SK-N-MC (cell line): ENCODE results near the gene MUS81.
"Not testable (repeated sequence)": the region's sequence is repeated elsewhere in the genome, so short reads cannot be mapped to it uniquely, and the experiment has no call there.

Experiments
- DNase-seq: peaks from one replicate; pipeline ENCODE4 v3.0.0-alpha.2; 2011; ENCODE audit warnings: low read depth, low spot score
- H3K27ac ChIP-seq: fragments of 200-600 bp; sonication (generic); 2 replicates; pipeline ENCODE4 v1.5.1; 2016; ENCODE audit warnings: mixed run types
- H3K36me3 ChIP-seq: fragments of 200-600 bp; sonication (generic); 2 replicates; pipeline ENCODE4 v1.6.1; 2017; ENCODE audit warnings: antibody characterized with exemption, low read length, mixed read lengths; ENCODE audit not compliant: insufficient read depth
- H3K4me3 ChIP-seq: fragments of 200-600 bp; sonication (generic); 2 replicates; pipeline ENCODE4 v1.5.1; 2016
- H3K9ac ChIP-seq: fragments of 200-600 bp; sonication (generic); 2 replicates; pipeline ENCODE4 v1.8.0; 2017; ENCODE audit warnings: mixed run types, mixed read lengths; ENCODE audit not compliant: insufficient read length
- H3K9me3 ChIP-seq: fragments of 200-600 bp; sonication (generic); 2 replicates; pipeline ENCODE4 v1.6.1; 2017; ENCODE audit warnings: low read depth, mild to moderate bottlenecking, antibody characterized with exemption, low read length, moderate library complexity, mixed read lengths
- EZH2 ChIP-seq: fragments of 200-600 bp; sonication (generic); IDR thresholded peaks from one replicate; pipeline ENCODE4 v1.6.1; 2017; ENCODE audit warnings: antibody characterized with exemption
- FOXP2 ChIP-seq: optimal IDR thresholded peaks from 2 replicates; pipeline ENCODE3; 2011; ENCODE audit warnings: mild to moderate bottlenecking, moderate library complexity; ENCODE audit not compliant: insufficient read depth; ENCODE audit errors: extremely low read length, control extremely low read depth
- POLR2AphosphoS5 ChIP-seq: IDR thresholded peaks from 2 replicates; pipeline ENCODE4 v1.6.1; 2012; ENCODE audit warnings: mild to moderate bottlenecking, low read depth, low read length, borderline replicate concordance

MUS81 gene

DNA sequence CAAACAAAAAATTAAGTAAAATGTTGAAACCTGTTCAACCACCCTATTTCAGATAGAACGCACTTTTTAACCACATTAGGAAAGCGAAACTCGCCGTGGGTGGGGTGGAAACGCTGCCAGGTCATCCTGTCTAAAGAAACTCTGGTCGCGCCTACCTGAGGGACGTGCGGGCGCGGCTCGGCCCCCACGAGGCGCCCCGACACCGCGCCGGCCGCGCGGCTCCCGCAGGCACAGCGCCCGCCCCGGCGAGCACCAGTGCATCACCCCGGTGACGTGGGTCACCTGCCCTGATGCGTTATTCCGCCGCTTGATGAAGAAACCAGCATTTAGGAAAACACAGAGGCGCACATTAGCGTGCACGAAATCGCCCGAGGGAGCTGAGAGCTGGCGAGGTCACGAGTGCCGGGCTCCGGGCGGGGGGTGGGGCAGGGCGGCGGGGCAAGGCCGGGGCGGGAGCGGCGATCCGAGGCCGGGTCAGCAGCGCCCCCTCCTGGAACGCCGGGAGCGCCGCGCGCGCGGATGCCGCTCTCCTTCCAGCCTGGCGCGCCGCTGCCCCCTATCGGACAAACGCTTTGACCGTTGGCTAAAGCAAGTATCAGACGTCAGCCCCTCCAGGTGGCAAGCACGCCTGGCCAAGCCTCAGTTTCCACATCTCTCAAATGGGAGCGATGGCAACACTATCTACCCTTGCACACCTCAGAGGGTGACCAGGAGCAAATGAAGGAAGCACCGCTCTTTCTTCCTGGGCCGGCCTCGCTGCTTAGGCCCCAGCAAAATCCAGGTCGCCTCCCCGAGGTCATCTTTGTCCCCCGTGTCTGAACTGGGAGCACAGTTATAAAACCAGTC, 42.2 kb upstream of the MUS81 start:
- Histone ChIP-seq H3K9me3 (no peaks in the 10 kb centered on the region), H3K27ac (no peak overlapping the region), H3K9ac (peak overlapping the region; percentile 81), H3K36me3 (no peaks in the 10 kb centered on the region), H3K4me3 (peak overlapping the region; percentile 83)
- DNase-seq = peak; percentile 40
- peak; percentile 41 for TF ChIP-seq POLR2AphosphoS5
- TF ChIP-seq FOXP2 = no peak

DNA sequence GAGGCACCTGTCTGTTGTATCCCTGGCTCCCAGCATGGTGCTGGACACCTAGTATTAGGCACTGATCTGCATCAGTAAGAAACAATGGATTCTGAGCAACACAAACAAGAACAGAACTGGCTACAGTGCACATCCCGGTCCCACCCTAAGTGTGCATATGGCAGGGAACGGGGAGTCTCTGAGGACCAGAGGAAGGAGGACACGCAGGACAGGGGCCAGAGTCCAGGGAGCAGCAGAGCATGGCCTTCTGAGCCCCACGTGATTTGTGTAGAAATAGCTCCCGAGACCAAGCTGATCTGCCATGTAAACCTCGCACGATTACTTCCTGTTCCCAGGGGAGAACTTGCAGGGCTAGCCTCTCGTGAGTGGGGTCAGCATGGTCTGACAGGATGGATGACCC, 39.1 kb upstream of the MUS81 start:
- Histone ChIP-seq H3K4me3 (no peak overlapping the region), H3K9me3 (no peaks in the 10 kb centered on the region), H3K9ac (no peak overlapping the region), H3K36me3 (no peaks in the 10 kb centered on the region), H3K27ac (no peak overlapping the region)
- no peak for TF ChIP-seq POLR2AphosphoS5
- no peak for TF ChIP-seq FOXP2
- TF ChIP-seq EZH2 = no peak
- no peak for DNase-seq

GRCh38 chr11:65822776-65823528, 37.3 kb upstream of the MUS81 start:
- Histone ChIP-seq H3K36me3 (no peaks in the 10 kb centered on the region), H3K27ac (no peak overlapping the region), H3K4me3 (no peak overlapping the region), H3K9ac (no peak overlapping the region), H3K9me3 (no peaks in the 10 kb centered on the region)
- TF ChIP-seq POLR2AphosphoS5 (no peak), EZH2 (no peak), FOXP2 (no peak)
- no peak for DNase-seq

- Histone ChIP-seq H3K36me3 (no peaks in the 10 kb centered on the region), H3K9ac (no peak overlapping the region), H3K4me3 (no peak overlapping the region), H3K9me3 (no peaks in the 10 kb centered on the region), H3K27ac (no peak overlapping the region)
- DNase-seq = no peak
- no peak for TF ChIP-seq EZH2
- no peak for TF ChIP-seq FOXP2
- no peak for TF ChIP-seq POLR2AphosphoS5
Measured at GRCh38 chr11:65826984-65827735, 33.1 kb upstream of the MUS81 start.

- Histone ChIP-seq H3K9me3 (no peaks in the 10 kb centered on the region), H3K9ac (no peak overlapping the region), H3K36me3 (no peaks in the 10 kb centered on the region), H3K27ac (no peak overlapping the region), H3K4me3 (no peak overlapping the region)
- TF ChIP-seq FOXP2 (no peak), EZH2 (no peak), POLR2AphosphoS5 (no peak)
- DNase-seq = no peak
Measured at GRCh38 chr11:65829459-65829858, 30.8 kb upstream of the MUS81 start.

GRCh38 chr11:65832231-65832630, 28.0 kb upstream of the MUS81 start:
- not testable (repeated sequence) for H3K9ac ChIP-seq, H3K4me3 ChIP-seq, DNase-seq, H3K27ac ChIP-seq, H3K9me3 ChIP-seq, H3K36me3 ChIP-seq

DNA sequence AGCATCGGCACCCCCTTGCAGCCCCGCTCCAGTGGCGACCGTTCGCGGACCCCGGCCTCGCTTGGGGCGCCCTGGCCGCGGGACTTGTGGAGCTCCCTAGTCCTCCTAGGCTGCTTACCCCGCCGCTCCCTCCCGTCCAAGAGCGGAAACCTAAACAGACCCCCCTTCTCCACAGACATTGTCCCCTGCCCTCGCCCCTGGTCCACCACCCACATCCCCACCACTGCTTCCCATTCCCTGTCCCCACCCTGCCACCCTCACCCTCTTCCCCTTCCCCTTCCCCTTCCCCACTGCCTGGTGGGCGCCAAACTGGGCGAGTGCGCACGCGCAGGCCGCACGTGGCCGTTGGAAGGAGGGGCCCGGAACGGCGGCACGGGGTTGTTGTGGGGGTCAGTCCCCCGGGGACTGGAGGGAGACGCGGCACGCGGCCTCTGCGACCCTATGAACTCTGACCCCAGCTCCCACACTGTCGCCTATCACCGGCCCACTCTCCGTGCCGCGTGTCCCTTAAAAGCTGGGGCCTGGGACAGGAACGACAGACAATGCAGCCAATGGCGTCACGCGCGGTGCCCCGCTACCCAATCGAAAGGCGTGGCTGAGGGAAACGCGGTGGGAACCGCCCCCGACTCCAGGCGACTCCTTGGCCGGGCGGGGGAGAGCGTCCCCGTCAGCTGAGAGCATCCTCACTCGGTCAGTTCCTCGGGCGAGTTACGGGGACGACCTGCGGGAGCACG, 26.8 kb upstream of the MUS81 start, which contains the start of gene SNX32:
Gene SNX32 (plus strand): TSS at position 667 of the 734 bp plus-strand sequence. CDS start 103 bp downstream, outside the sequence.
- H3K27ac ChIP-seq = peak within 1 kb of the TSS; percentile 55; the same call in 1 of the 2 replicates
- TF ChIP-seq FOXP2 = no peak
- TF ChIP-seq POLR2AphosphoS5 = peak; percentile 82
- no peaks in the 10 kb centered on the region for H3K9me3 ChIP-seq
- peak within 1 kb of the TSS; percentile 77 for H3K9ac ChIP-seq
- H3K36me3 ChIP-seq = no peaks in the 10 kb centered on the region
- H3K4me3 ChIP-seq = peak within 1 kb of the TSS; percentile 84
- peak; percentile 63 for DNase-seq
